NOMO-1 treated with DMSO at 0.1 percent for 48 hours (cell line): ENCODE measurements around the gene ATG16L2.
"Not testable (repeated sequence)": the region's sequence is repeated elsewhere in the genome, so short reads cannot be mapped to it uniquely, and the experiment has no call there.

Source experiments
- DNase-seq: peaks from one replicate; lab custom pipeline; 2025; ENCODE audit not compliant: unreplicated experiment; lab: John Stamatoyannopoulos, UW

The ATG16L2 gene

DNA sequence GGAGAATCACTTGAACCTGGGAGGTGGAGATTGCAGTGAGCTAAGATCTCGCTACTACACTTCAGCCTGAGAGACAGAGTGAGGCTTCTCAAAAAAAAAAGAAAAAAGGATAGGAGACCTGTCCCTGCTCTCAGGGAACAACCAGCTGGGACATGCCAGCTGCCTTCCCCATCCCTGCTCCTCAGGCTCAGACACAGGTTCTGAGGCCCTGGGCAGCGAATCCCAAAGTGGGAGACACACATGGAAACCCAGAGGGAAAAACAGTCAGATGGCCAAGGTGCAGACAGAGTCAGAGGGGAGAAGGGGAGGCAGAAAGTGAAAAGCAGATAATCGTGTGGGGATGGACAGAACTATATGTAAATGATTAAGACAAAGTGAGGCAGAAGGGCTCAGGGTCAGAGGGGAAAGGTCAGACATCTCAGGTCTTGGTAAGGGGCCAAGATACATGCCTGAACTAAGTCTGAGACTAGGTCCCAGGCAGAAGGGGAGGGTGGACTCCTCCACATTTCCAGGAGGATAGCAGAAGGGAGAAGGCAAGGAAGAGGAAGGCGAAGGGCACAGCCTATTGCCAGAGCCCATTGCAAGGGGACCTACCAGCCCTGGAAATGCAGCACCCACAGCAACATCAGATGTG lies 34.6 kb upstream of the ATG16L2 start:
- DNase-seq: no peak

DNA sequence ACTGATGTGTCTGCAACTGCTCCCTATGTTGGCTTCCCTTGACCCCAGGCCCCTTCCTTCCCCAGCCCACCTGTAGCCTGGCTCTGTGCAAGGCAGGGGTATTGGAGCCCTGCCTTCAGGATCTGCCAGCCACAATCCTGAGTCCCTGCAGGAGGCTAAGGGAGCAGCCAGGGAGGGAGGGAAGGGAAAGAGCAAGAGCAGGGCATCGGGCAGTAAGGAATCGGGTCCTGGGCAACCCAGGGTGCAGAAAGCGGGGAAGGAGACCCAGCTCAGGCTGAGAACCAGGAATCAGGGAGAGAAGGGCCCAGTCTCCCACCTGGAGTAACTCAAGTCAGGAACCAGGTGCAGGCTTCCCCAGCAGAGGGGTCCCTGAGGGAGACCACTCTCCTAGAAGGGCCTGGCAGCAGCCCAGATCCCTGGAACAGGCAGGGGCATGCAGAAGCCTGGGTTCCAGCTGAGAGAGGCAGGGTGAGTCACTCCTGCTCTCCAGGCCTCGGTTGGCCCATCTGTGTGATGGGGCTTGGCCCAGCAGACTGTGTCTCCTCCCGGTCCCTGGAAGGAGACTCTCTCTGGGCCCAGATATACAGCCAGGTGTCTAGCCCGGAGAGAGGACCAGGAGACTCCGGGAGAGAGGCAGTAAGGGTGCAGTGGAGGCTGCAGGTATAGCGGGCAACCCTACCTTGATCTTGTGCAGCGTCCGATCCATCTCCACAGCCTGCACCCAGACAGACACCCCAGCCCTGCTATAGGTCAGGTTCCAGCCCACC lies 33.7 kb upstream of the ATG16L2 start:
- no peak for DNase-seq

DNA sequence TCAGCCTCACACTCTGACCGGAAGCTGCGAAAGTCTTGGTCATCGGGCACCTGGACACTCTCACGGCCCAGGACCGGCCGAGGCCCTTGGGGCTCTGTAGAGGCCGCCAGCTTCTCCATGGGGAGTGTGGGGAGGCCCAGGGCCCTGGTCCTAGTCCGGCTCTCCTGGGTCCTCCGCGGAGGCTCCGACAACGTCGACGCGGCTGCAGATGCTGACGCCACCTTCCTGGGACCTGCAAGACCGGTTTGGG lies 33.2 kb upstream of the ATG16L2 start:
- no peak for DNase-seq

DNA sequence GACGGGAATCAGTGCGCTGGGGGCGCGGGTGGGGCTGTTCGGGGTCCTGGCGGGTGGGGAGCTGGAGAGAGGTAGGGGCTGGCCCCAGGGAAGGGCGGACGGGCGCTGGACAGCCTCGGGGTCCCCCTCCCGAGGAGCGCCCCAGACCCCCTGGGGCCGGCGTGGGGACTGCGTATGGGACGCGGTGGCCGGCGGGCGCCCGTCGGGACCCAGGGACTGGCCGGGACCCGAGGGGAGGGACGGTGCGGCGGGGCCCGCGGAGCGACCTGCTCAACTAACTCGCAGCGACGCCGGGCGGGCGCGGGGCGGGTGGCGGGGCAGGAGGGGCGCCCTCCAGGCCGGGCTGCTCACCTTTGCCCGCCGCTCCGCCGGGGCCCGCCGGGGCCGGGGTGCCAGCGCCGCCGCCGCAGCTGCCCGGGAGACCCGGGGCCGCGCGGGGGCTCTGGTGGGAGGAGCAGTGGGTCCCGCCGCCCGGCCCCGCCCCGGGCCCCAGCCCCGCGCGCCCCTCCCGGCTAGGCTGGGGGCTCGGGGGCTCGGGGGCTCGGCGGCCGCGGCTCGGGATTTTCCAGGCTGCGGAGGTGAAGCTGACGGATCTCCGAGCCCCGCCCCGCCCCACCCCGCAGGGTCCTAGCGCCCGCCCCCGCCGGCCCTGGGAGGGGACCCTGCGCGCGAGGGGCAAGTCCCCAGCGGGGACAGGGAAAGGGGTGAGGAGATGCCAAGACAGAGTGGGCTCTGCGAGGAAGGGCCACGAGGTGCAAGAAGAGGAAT lies 32.7 kb upstream of the ATG16L2 start:
- no peak for DNase-seq

DNA sequence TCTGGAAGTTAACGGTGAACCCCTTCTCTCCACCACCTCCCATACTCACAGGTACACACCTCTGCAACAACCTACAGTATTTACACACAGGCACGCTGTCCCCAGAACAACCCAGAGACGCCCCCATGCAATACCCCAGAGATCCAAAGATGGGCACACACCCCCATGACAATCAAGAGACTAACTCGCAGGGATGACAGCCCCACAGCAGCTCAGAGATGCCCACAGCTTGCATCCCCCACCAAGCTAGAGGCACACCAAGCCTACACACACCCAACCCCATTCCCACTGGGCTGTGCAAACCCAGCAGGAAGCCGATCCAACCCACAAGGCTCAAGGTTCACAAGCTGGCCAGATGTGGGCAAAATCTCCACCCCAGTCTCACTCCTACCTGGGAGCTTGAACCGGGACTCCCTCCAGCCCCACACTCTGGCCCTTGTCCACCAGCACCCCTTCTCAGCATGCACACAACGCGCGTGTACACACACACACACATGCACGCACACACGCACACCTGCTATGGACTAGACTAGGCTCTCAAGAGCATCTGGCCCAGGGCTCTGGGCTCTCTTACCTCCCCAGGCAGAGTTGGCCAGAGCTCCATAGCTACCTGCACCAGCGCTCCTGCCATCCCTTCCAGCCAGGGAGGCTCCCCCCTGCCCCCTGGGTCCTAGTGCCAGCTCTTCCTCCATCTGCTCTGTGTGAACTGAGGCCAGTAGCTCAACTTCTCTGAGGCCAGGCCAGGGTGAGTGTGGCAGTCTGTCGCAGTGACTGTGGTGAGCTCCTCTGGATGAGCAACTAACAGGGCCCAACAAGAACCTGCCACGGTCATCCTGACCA lies 31.9 kb upstream of the ATG16L2 start:
- DNase-seq: no peak

DNA sequence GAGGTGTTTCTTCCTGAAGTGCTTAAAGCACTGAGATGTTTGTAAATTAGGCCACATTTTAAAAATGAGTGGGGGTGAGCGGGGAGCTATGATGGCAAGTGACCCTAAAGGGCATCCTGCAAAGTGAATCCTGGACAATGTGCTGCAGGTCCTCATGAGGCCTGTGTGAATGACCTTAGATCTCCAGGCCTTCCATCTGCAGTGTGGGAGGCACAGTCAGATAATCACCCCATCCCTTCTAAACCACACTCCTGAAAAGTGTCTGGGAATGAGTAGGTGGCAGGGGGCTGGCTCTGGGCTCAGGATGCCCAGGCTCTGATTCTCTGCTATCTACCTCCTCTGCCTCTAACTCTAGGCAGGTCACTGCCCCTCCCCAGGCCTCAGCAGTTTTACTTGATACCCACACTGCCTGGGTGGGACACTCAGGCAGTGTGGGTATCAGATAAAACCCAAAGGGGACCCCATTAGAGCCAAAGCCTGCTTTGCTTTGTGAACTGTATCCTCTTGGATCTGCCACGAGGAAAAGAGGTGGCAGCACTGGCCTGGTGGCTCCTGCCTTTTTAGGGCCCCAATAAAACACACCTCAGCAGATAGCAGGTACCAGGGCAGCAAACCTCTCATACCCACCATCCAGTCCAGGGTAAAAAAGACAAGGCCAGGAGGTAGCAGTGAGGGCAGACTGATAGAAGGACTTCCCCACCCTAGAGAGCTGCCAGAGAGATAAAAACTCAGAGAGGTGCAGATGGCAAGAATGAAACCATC lies 30.9 kb upstream of the ATG16L2 start:
- DNase-seq: no peak

DNA sequence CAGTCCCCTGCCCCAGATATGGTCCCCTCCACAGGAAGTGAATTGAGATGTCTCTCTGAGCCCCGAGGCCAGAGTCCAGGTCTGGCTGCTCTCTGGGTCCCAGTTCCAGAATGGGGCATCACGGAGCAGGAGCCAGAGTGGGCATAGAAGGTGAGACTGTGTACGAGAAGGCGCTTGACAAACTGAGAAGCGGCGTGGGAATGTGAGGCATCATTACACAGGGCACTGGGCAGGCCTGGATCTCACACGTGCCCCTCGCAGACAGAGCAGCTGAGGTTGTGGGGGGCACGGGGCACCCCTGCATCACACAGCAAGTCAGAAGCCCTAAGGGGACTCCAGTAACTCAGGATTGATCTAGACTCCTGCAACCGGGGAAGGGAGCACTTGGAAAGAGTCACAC lies 29.5 kb upstream of the ATG16L2 start:
- DNase-seq: no peak

DNA sequence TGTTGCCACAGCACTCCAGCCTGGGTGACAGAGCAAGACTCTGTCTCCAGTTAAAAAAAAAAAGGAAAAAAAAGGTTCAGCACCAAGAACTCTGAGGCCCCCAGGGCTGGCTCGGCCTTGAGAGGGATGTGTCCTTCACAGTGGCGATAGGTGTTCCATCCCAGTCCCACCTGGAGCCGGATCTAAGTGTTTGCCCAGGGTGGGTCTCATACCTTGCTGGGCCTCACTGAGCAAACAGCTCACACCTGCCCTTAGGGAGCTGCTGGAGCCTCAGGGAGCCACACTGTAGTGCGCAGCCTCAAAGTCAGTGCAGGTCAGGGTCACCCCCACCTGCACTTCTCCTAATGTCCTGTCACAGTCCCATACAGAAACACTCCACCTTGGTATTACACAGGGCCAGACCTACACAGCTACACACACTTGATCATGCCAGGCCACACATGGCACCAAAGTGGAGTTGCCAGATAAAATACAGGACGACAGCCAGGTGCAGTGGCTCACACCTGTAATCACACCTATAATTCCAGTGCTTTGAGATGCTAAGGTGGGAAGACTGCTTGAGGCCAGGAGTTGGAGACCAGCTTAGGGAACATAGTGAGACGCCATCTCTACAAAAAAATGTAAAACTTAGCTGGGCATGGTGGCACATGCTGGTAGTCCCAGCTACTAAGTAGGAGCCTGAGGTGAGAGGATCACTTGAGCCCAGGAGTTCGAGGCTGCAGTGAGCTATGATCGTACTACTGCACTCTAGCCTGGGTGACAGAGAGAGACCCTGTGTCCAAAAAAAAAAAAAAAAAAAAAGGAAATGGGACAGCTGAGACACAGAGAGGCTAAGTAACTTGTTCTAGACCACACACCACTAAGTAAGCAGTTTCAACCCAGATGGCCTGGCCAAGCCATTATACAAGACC lies 27.7 kb upstream of the ATG16L2 start:
- DNase-seq: no peak

DNA sequence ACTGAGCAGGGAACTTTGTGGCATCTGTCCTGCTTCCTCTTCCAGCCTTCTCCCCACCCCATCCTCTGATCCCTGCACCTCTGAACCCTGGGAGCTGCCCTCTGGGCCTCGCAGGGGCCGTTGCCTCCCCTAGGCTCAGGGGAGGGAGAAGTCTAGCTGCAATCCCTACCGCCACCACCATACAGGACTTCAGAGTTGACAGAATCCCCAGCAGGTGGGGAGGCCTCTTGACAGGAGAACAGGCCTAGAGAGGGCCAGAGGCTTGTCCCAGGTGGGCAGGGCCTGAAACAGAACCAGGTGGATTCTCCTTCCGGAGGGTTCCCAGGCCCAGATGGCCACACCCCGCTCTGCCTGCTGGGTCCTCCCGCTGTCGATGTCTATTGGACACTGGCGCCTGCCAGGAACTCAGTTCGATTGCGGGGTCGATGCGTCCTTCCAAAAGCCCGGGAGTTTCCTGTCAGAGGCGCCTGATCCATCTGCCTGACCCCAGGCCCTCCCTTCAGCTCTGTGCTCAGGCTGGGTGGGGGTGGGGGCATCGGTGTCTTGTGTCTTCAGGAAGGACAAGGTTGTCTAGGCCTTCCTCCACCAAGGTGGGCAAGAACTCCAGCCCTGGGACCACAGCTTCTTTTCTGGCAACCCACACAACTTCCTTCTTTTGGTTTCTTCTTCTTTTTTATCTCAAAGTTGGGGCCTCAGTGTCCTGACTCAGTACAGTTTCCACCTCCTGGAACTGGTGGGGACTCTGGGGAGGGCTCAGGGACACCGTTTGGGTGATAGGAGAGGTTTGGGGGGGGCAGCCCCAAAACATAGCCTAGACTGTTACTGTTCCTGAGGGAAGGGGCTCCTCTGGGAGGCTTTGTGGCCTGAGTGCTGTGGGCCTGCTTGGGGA lies 26.8 kb upstream of the ATG16L2 start:
- peak; percentile 72 for DNase-seq

DNA sequence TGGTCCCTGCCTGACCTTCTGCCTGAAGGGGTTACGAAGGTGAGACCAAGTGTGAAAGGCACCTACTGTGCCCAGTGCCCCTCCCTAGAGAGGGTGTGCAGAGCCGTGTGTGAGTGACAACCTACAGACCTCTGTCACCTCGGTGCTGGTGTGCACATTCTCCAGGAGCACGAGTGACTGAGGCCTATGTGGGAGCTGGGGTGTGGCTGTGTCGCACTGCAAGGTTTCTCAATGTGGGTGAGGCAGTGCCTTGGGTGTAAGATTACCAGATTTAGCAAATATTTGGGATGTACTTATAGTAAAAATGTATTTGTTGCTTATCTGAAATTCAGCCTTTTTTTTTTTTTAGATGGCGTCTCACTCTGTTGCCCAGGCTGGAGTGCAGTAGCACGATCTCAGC lies 26.0 kb upstream of the ATG16L2 start:
- DNase-seq: no peak

DNA sequence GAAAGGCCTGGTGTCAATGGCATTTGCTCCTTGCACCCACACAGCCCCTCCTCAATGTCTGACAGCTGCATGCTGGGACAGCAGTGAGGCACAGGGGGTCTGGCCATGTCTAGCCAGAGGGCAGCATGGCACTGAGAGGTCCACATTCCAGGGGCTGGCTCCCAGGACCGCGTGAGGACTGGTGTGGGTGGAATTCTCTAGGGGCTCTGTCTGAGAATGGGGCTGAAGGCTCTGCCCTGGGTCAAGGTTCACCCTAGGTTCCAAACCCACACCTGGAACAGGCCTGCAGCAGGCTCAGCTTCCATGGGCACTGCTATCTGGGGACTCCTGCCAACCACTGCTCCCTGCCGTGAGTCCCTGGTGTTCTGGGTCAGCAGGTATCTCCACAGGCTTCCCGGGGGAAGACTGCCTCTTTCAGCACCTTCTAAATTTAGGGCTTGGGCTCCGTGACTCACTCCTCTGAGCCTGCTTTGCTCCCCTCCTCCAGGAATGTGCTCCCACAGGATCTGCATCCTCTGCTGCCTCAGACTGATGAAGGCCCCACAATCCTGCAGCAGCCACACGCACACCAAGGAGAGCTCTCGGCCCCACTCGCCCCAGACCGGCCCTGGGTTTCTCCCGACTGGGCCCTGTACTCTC lies 24.6 kb upstream of the ATG16L2 start:
- no peak for DNase-seq

DNA sequence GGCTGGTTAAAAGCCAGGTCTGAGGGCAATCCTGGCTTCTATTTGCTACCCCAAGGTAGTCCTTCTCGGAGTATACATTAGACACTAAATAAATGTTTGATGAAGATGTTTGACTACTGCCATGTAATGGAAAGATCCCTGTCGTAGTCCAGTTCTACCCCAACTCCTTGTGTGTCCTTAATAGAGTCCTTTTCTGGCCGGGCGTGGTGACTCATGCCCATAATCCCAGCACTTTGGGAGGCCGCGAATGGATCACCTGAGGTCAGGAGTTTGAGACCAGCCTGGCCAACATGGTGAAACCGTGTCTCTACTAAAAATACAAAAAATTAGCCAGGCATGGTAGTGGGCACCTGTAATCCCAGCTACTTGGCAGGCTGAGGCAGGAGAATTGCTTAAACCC lies 23.0 kb upstream of the ATG16L2 start:
- DNase-seq: not testable (repeated sequence)

DNA sequence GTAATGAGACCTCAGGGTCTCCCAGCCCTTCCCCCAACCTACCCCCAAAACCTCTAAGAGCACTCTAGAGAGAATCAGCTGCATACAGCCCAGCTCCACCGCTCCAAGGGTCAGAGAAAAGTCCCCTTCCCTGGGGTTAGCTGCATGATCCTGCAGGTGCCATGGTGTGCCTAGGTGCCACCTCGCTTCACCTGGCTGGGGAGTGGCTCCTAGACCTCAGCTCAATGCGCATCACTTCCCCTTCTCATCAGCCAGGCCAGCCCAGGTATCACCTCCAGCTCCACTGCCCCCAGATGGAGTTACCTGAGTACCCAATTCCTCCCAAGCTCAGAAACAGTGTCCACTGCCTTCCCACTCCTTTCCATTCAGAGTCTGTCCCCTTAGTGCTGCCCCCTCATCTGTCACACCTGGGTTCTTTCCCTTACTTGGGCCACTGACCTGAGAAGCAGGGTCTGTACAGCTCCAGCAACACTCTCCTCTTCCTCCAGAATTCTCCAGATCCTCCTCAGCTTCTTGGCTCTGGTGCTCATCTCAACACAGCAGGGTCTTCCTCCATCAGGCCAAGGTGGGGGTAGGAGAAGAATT lies 21.7 kb upstream of the ATG16L2 start:
- DNase-seq: no peak

DNA sequence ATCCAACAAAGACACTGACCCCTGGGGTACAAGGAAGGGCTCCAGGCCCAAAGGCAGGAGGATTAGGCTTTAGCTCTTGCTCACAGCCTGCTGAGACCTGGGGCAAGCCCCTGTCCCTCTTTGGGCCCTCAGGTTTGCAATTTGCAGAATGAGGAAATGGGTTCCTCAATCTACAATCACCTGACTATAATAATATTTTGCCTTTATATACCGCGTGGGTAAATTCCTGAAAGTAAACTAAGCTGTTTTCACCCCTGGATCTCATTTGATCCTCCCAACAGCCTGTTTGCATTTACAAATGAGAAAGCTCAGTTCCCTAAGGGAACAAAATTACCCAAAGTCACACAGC lies 21.2 kb upstream of the ATG16L2 start:
- no peak for DNase-seq

DNA sequence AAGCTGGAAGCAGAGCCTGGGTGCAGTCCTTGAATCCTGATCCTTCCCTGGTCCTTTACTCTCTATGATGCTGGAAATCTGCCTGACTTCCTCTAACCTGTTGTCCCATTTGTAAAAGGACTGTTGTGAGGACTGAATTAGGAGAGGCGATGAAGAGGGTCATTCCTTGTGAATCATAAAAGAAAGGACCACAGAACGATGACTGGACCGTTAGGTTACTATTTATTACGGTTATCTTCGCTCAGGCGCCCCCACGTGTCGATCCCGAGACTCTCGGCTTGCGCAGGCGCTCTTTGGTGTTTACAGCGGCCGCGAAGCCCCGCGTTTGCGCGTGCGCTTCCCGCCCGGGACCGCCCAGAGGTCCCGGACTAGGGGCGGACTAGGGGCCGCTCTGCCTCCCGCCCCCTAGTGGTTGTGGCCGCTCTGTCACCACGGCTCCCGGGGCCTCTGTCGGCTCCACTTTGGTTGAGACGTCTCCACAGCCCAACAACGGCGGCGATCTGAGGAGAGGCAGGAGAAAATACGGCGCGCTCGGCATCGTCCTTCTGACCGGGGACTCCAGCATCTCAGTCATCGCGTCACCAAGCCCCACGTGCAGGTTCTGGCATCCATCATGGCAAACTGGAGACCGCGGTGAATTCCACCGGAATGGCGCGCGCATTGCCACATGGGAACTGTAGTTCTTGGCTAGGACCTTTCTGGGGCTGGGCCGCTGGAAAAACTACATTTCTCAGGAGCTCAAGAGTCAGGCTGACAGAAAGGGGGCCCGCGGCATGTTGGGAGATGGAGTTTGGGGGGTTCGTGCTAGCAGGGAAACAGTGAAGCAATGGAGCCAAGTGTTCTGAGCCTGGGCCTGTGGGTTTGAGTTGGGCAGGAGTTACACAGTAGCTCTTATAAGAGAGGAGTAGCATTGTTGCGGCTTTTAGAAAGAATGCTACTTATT lies 20.5 kb upstream of the ATG16L2 start, which contains the start of gene STARD10:
STARD10 (minus strand) TSS at position 623 of the 943 bp plus-strand sequence. CDS start 12,866 bp downstream, outside the sequence.
- DNase-seq: peak; percentile 91

DNA sequence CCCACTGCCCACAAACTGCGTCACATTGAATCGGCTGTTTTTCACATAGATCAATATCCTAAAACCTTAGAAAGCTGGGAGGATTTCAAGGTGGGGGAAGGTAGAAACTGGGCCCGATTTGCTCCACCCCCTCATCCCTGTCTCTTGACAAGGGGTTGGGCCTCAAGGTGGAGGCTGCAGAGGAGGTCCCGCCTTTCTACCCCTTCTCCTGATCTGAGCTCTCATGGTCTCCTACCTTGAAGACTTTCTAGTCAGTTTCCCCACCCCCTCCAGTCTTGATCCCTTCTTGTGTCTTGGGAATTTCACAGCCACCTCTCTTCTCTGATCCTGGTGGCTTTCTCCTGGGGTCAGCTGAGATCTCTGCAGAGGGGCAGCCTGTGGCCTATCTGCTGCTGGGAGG lies 15.8 kb upstream of the ATG16L2 start:
- no peak for DNase-seq

DNA sequence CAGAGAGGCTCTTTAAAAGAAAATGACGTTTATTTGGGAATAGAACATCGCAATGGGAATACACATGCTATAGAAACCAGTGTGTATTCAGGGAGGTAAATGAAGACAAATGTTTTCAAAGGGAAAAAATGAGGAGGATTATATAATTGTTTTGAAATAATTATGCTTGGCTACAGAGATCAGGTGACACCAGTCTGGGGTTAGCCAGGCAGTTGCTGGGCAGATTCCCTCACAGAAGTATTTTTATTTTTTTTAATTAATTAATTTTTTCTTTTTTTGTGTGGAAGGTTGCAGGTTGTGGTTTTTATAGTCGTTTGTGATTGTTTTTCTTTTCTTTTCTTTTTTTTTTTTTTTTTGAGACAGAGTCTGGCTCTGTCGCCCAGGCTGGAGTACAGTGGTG lies 14.8 kb upstream of the ATG16L2 start:
- DNase-seq: no peak
